IMR-90 (cell line): ENCODE data around the gene SNX7.

Experiments used
- BHLHE40 ChIP-seq: fragments of 150-350 bp; IDR thresholded peaks from 2 replicates; pipeline ENCODE4 v1.6.1; 2016; ENCODE audit warnings: mild to moderate bottlenecking, low read depth, low read length
- CEBPB ChIP-seq: IDR thresholded peaks from 2 replicates; pipeline ENCODE4 v1.6.1; 2012; ENCODE audit warnings: low read depth, low read length, improper control_type of control experiment
- CHD1 ChIP-seq: IDR thresholded peaks from 2 replicates; pipeline ENCODE4 v1.6.1; 2012; ENCODE audit warnings: low read depth, low read length, improper control_type of control experiment
- POLR2A ChIP-seq: IDR thresholded peaks from 2 replicates; pipeline ENCODE4 v1.6.1; 2012; ENCODE audit warnings: mild to moderate bottlenecking, low read depth, low read length
- RAD21 ChIP-seq: IDR thresholded peaks from 2 replicates; pipeline ENCODE4 v1.6.1; 2012; ENCODE audit warnings: low read length, improper control_type of control experiment
- RCOR1 ChIP-seq: IDR thresholded peaks from 2 replicates; pipeline ENCODE4 v1.6.1; 2012; ENCODE audit warnings: mild to moderate bottlenecking, low read length, improper control_type of control experiment; ENCODE audit not compliant: insufficient replicate concordance
- SMC3 ChIP-seq: fragments of 150-350 bp; IDR thresholded peaks from 2 replicates; pipeline ENCODE4 v1.6.1; 2016; ENCODE audit warnings: low read depth, mild to moderate bottlenecking, antibody characterized with exemption, low read length, moderate library complexity
- TF ChIP-seq, protein P1 (sequence below): conservative IDR thresholded peaks from 2 replicates; pipeline ENCODE4 v1.5.1; 2012; ENCODE audit warnings: mild to moderate bottlenecking, low read depth, low read length, improper control_type of control experiment
- TF ChIP-seq, protein P2 (sequence below): fragments of 150-350 bp; IDR thresholded peaks from 2 replicates; pipeline ENCODE4 v1.6.1; 2017; ENCODE audit warnings: mild to moderate bottlenecking, antibody characterized with exemption, low read length, low read depth

DNA sequence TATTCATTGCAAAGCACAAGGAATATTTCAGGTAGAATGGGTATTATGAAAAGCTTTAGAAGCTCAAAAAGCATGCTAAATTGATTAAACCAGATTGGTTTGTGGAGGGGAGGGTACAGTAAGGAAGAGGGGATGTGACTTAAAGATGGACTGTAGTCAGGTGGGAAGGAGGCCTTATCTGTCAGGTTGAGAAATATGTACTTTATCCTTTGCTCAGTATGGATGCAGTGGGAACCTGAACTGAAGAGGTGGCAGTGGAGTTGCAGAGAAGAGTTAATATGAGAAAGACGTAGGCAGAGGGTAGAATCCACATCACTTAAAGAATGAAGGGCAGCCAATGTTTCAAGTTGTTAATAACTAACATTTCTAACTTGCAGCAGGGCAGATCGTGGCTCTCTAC, 44.1 kb downstream of the SNX7 start:
- TF ChIP-seq POLR2A: no peak
- TF ChIP-seq RCOR1: no peak
- TF ChIP-seq, protein P1, sequence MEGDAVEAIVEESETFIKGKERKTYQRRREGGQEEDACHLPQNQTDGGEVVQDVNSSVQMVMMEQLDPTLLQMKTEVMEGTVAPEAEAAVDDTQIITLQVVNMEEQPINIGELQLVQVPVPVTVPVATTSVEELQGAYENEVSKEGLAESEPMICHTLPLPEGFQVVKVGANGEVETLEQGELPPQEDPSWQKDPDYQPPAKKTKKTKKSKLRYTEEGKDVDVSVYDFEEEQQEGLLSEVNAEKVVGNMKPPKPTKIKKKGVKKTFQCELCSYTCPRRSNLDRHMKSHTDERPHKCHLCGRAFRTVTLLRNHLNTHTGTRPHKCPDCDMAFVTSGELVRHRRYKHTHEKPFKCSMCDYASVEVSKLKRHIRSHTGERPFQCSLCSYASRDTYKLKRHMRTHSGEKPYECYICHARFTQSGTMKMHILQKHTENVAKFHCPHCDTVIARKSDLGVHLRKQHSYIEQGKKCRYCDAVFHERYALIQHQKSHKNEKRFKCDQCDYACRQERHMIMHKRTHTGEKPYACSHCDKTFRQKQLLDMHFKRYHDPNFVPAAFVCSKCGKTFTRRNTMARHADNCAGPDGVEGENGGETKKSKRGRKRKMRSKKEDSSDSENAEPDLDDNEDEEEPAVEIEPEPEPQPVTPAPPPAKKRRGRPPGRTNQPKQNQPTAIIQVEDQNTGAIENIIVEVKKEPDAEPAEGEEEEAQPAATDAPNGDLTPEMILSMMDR: no peak
- TF ChIP-seq RAD21: no peak
- TF ChIP-seq, protein P2, sequence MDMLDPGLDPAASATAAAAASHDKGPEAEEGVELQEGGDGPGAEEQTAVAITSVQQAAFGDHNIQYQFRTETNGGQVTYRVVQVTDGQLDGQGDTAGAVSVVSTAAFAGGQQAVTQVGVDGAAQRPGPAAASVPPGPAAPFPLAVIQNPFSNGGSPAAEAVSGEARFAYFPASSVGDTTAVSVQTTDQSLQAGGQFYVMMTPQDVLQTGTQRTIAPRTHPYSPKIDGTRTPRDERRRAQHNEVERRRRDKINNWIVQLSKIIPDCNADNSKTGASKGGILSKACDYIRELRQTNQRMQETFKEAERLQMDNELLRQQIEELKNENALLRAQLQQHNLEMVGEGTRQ: no peak
- TF ChIP-seq SMC3: no peak
- no peak for TF ChIP-seq BHLHE40
- TF ChIP-seq CEBPB: no peak
- TF ChIP-seq CHD1: no peak
